Vagina (tissue), 2 donors: ENCODE data around the gene HECA.

ENCODE experiments used
- CTCF ChIP-seq, 3 experiments: fragments of 450-650 bp in 2 of 3; fragments of 200-600 bp in 1 of 3; sonication (generic) in 1 of 3; IDR thresholded peaks; one replicate each; pipeline ENCODE4 v1.5.1; 2017 to 2019; ENCODE audit warnings: antibody characterized with exemption in 3 of 3, mild to moderate bottlenecking in 2 of 3, moderate library complexity in 2 of 3
- POLR2A ChIP-seq, 2 donors: fragments of 450-650 bp; IDR thresholded peaks; one replicate each; pipeline ENCODE4 v1.6.1; 2017; ENCODE audit warnings: antibody characterized with exemption in 2 of 2, mild to moderate bottlenecking in 2 of 2, moderate library complexity in 2 of 2
- POLR2AphosphoS5 ChIP-seq, 2 donors: sonication (generic); formaldehyde crosslinking; IDR thresholded peaks; one replicate each; pipeline ENCODE4 v1.9.0; 2017; ENCODE audit warnings: antibody characterized with exemption in 2 of 2, mild to moderate bottlenecking in 2 of 2, low read depth in 1 of 2; ENCODE audit not compliant: insufficient read depth in 1 of 2

- TF ChIP-seq CTCF (IDR thresholded peaks at IDR 0.05) (no peak), POLR2A (IDR thresholded peaks at IDR 0.05) (no peak), POLR2AphosphoS5 (IDR thresholded peaks at IDR 0.05; ENCODE audit: insufficient read depth in 1 of 2, low read depth in 1 of 2) (no peak)
These were observed 10.8 kb downstream of the HECA start for GRCh38 chr6:139145661-139146060.
